Activated CD4-positive, alpha-beta memory T cell treated with anti-CD3 and anti-CD28 coated beads for 36 hours (primary cell): ENCODE results near the gene CXCR2. TPM values are rescaled to one million over a fixed set of nuclear protein-coding genes. Genes with fewer than 3 reads are reported as not detected.
"Not testable (repeated sequence)": the region's sequence is repeated elsewhere in the genome, so short reads cannot be mapped to it uniquely, and the experiment has no call there.

Experiments
- CTCF ChIA-PET: fragments of 350-600 bp; sonication (Branson Sonifier 250); formaldehyde crosslinking; loops from one replicate; lab custom pipeline; 2021; ENCODE audit warnings: antibody characterized with exemption, inconsistent platforms; lab: Charles Lee
- POLR2A ChIA-PET: fragments of 350-600 bp; sonication (Branson Sonifier 250); formaldehyde crosslinking; loops from one replicate; lab custom pipeline; 2021; ENCODE audit warnings: antibody characterized with exemption; lab: Charles Lee
- DNase-seq: peaks from one replicate; pipeline ENCODE4 v3.0.0-alpha.2; 2020
- H3K27ac Mint-ChIP-seq: one replicate; pipeline ENCODE4 v1.8.0; 2021; ENCODE audit warnings: mixed read lengths
- H3K27me3 Mint-ChIP-seq: one replicate; pipeline ENCODE4 v1.8.0; 2021; ENCODE audit warnings: mixed read lengths
- H3K36me3 Mint-ChIP-seq: one replicate; pipeline ENCODE4 v1.8.0; 2021; ENCODE audit warnings: mixed read lengths
- H3K4me1 Mint-ChIP-seq: one replicate; pipeline ENCODE4 v1.8.0; 2021; ENCODE audit warnings: low read depth, mixed read lengths
- H3K4me3 Mint-ChIP-seq: one replicate; pipeline ENCODE4 v1.8.0; 2021; ENCODE audit warnings: mild to moderate bottlenecking, mixed read lengths
- H3K9me3 Mint-ChIP-seq: one replicate; pipeline ENCODE4 v1.8.0; 2021; ENCODE audit warnings: mixed read lengths
- intact Hi-C: fragments of 100-400 bp; cut with micrococcal nuclease; formaldehyde crosslinking; loops from one replicate; pipeline ENCODE4 v1.15.1; 2023
- total RNA-seq, 2 experiments: library from RNA; stranded (reverse); gene quantifications; one replicate each; pipeline ENCODE4 v1.2.3, GENCODE V29; 2021

Gene CXCR2
- total RNA-seq, 2 experiments from 2014 or later: not detected

DNA sequence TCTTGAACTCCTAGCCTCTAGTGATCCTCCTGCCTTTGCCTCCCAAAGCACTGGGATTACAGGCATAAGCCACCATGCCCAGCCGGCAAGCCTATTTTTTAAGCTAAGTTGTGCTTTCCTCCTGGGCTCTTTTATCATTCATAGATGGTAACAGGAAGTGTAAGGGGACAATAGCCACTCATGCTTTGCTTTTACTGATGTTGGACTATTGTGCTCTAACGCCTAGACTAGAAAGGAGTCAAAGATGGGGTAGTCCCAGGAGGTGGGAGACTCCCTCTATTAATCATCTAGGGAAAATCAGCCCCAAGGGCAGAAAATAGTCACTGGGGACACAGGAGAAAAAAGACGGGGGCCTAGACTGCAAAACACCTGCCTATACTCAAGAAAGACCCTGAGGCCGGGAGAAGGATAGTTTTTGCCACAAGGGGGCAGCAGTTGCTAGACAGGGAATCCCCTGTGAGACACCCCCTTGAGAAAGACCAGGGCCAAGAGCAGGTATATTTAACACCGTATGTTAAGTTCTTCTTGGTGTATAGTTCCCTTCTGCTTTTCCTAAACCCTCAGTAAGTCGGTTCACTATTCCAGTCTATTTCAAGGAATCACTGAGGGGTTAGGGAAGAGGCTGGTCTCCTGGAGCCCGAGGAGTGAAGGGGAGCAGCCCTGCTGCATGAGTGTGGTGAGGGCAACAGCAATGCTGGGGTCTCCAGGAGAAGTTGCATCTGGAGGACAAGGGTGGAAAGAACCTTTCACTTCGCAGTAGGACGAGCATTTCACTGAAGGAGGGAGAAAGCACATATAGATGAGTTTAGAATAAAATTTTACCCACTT lies 43.0 kb downstream of the CXCR2 start:
- H3K9me3 Mint-ChIP-seq: no peaks in the 10 kb centered on the region
- H3K27ac Mint-ChIP-seq: no peak overlapping the region
- intact Hi-C loops: loop anchor here (5.0 kb wide), 2 partner anchors 88 to 103 kb away; partner anchors contain the start of genes AAMP and PNKD
- ChIA-PET POLR2A (no interaction called here), CTCF (interaction anchor here (0.6 to 2.9 kb wide), 5 partner anchors 11 to 102 kb away, joined by 3 to 9 read pairs (median 4); no protein-coding TSS in a partner anchor)
- H3K27me3 Mint-ChIP-seq: no peaks in the 10 kb centered on the region
- no peaks in the 10 kb centered on the region for H3K36me3 Mint-ChIP-seq
- no peak overlapping the region for H3K4me3 Mint-ChIP-seq
- DNase-seq: peak; percentile 75
- peaks cover 17% of the 10 kb centered on the region for H3K4me1 Mint-ChIP-seq

DNA sequence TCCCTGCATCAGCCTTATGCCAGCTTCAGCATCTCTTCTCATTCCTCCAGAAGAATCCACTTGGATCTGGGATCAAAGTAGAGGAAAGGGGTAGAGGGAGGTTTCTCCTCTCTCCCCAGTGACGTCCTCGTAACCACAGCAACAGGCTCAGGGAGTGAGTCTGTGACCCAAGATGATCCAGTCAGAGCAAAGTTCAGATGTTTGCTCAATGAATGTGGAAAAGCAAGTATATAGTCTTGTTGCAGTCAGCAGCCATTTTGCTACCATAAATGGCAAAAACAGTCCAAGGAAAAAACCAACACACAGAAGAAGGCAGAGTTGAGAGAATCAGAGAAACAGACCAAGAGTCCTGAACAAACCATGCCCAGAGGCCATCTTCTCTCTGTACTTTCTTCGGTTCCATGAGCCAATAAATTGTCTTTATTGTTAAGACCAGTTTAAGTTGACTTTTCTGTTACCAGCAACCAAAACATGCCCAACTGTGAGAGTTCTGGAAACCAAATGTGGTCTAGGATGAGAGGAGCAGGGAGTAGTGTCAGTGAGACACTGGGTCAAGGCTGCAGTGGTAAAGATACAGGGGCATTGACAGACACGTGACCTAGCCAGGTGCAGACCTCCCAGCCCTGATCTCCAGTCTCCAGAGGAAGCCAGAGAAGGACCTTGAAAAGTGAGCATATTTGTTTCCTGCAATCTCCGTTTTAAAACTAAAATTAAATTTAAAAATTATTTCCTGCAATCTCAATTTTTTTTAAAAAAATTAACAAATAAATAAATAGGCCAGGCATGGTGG lies 44.1 kb downstream of the CXCR2 start:
- intact Hi-C loops: loop anchor here (5.0 kb wide), 2 partner anchors 87 to 102 kb away; partner anchors contain the start of genes AAMP and PNKD
- CTCF ChIA-PET: interaction anchor here (0.8 to 1.7 kb wide), 4 partner anchors 7 to 101 kb away, joined by 3 to 4 read pairs (median 4); no protein-coding TSS in a partner anchor
- POLR2A ChIA-PET: no interaction called here
- Mint-ChIP-seq H3K4me1 (peaks cover 17% of the 10 kb centered on the region), H3K4me3 (no peak overlapping the region), H3K9me3 (no peaks in the 10 kb centered on the region), H3K27ac (no peak overlapping the region), H3K27me3 (no peaks in the 10 kb centered on the region), H3K36me3 (no peaks in the 10 kb centered on the region)
- no peak for DNase-seq

DNA sequence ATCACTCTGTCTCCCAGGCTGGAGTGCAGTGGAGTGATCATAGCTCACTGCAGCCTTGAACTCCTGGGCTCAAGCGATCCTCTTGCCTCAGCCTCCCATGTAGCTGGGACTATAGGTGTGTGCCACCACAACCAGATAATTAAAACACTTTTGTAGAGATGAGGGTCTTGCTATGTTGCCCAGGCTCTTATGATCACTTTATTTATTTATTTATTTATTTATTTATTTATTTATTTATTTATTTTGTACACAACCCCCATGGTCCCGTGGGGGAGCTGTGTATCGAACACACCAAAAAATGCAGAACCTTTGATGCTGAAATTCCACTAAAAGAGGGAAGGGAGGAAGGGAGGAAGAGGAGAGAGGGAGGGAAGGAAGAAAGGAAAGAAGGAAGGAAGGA lies 45.9 kb downstream of the CXCR2 start:
- H3K36me3 Mint-ChIP-seq, H3K27me3 Mint-ChIP-seq, intact Hi-C loops, DNase-seq, H3K27ac Mint-ChIP-seq, H3K4me3 Mint-ChIP-seq, H3K9me3 Mint-ChIP-seq, POLR2A ChIA-PET: not testable (repeated sequence)
- CTCF ChIA-PET: interaction anchor here (0.7 to 1.7 kb wide), 5 partner anchors 9 to 550 kb away, joined by 3 to 5 read pairs (median 4); no protein-coding TSS in a partner anchor
- H3K4me1 Mint-ChIP-seq: peaks cover 13% of the 10 kb centered on the region

DNA sequence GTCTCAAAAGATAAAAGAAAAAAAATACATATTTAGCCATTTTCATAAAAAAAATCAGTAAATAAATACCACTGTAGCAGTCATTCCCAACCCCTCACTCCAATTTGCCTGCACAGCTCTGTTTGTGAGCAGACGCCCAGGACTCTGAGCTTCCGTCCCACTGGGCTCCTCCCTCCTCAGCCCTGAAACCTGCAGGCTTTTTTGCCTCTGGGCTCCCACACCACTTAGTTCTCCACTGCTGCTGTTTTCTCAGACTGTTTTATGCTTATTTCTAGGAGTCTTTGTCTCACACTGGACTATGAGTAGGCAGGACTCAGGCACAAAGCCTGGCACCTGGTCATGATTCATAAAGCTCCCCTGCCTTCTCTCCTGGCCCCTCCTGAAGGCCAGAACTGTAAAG lies 47.0 kb downstream of the CXCR2 start:
- Mint-ChIP-seq H3K36me3 (no peaks in the 10 kb centered on the region), H3K4me1 (peaks cover 4% of the 10 kb centered on the region), H3K27me3 (no peaks in the 10 kb centered on the region), H3K27ac (no peak overlapping the region), H3K9me3 (no peaks in the 10 kb centered on the region), H3K4me3 (no peak overlapping the region)
- intact Hi-C loops: no loop called here
- POLR2A ChIA-PET: no interaction called here
- CTCF ChIA-PET: interaction anchor here (1.1 to 1.2 kb wide), 2 partner anchors 13 to 83 kb away, joined by 3 to 5 read pairs; no protein-coding TSS in a partner anchor
- DNase-seq: no peak

DNA sequence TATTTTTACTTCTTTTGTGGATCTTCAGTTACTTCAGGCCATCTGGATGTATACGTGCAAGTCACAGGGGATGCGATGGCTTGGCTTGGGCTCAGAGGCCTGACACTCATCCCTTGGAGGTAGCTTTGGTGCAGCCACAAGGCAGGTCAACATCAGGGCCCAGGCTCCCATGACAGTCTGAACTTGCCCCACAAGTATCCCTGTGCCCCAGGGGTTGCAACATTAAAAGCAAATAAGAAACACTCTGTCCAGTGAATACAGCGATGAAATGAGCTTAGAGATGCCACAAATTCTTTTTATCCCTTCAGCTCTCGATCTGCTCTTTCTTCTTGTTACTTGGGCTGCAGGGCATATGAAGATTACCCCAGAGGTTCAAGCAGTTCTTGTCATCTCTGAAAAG lies 54.0 kb downstream of the CXCR2 start:
- H3K9me3 Mint-ChIP-seq: no peaks in the 10 kb centered on the region
- no peak for DNase-seq
- POLR2A ChIA-PET: no interaction called here
- H3K27me3 Mint-ChIP-seq: no peaks in the 10 kb centered on the region
- H3K4me3 Mint-ChIP-seq: no peak overlapping the region
- CTCF ChIA-PET: no interaction called here
- no peak overlapping the region for H3K27ac Mint-ChIP-seq
- intact Hi-C loops: no loop called here
- H3K36me3 Mint-ChIP-seq: no peaks in the 10 kb centered on the region
- no peaks in the 10 kb centered on the region for H3K4me1 Mint-ChIP-seq

DNA sequence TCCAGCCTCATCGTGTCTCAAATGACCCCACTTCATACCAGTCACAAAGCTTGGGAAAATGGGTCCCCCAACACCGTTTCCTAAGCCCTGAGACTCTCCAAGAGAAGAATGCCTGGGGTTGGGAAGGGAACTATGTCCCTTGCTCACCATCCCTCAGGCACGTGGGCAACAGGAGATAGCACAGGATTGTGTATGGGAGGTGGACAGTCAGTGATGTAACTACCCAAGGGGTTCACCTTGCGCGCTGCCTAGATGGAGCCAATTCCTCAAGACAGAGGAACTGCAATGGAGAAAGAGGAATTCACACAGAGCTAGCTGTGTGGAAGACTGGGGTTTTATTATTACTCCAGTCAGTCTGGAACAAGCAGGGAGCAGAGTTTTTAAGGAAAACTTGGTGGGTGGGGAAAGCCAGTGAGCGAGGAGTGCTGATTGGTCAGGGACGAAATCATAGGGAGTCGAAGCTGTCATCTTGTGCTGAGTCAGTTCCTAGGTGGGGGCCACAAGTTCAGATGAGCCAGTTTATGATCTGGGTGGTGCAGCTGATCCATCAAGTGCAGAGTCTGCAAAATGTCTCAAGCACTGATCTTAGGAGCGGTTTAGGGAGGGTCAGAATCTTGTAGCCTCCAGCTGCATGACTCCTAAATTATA lies 54.8 kb downstream of the CXCR2 start:
- H3K27ac Mint-ChIP-seq: no peak overlapping the region
- no peaks in the 10 kb centered on the region for H3K36me3 Mint-ChIP-seq
- no peaks in the 10 kb centered on the region for H3K4me1 Mint-ChIP-seq
- intact Hi-C loops: no loop called here
- no peaks in the 10 kb centered on the region for H3K27me3 Mint-ChIP-seq
- H3K9me3 Mint-ChIP-seq: no peaks in the 10 kb centered on the region
- DNase-seq: no peak
- POLR2A ChIA-PET: no interaction called here
- no peak overlapping the region for H3K4me3 Mint-ChIP-seq
- CTCF ChIA-PET: interaction anchor here (1.3 kb wide), 1 partner anchor 10 kb away, joined by 3 read pairs; no protein-coding TSS in a partner anchor

DNA sequence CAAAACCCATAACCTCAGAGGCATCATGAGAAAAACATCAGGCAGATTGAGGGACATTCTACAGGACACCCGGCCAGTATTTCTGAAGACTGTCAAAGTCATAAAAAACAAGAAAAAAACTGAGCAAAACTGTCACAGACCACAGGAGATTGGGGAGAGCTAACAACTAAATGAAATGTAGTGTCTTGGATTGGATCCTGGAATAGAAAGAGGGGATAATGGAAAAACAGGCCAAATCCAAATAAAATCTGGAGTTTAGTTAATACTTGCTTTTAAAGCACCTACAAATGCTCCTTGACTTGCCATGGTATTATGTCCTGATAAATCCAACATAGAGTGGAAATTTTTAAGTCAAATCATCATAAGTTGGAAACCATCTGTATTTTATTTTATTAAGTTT lies 58.5 kb downstream of the CXCR2 start:
- Mint-ChIP-seq H3K36me3 (no peaks in the 10 kb centered on the region), H3K4me3 (no peak overlapping the region), H3K27ac (no peak overlapping the region), H3K4me1 (peaks cover 6% of the 10 kb centered on the region), H3K9me3 (no peaks in the 10 kb centered on the region), H3K27me3 (no peaks in the 10 kb centered on the region)
- ChIA-PET CTCF (interaction anchor here (1.3 to 2.6 kb wide), 4 partner anchors 13 to 73 kb away, joined by 4 to 10 read pairs (median 7); no protein-coding TSS in a partner anchor), POLR2A (no interaction called here)
- DNase-seq: no peak
- intact Hi-C loops: no loop called here

DNA sequence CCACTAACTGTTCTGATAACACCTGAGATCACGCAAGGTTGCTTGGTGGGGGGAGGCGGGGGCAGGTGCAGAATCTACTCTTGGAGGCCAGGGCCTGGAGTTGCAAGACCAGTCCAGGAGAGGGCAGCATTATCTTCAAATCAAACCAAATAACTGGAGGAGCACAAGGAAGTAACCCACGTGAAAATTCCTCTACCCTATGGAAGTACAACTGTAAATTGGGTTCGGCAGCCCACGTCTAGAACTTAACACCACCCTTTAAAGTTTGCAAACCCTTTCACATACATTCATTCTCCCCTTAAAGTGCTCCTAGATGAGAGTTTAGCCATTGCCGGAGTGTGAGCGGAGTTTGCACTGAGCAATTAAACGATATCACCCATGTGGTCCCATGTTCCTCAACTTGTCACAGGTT lies 60.5 kb downstream of the CXCR2 start:
- peaks cover 6% of the 10 kb centered on the region for H3K4me1 Mint-ChIP-seq
- no peaks in the 10 kb centered on the region for H3K9me3 Mint-ChIP-seq
- H3K36me3 Mint-ChIP-seq: no peaks in the 10 kb centered on the region
- no peaks in the 10 kb centered on the region for H3K27me3 Mint-ChIP-seq
- POLR2A ChIA-PET: no interaction called here
- peak; percentile 81 for DNase-seq
- intact Hi-C loops: loop anchor here (1.0 kb wide), 3 partner anchors 43 to 84 kb away; partner anchors contain the start of genes AAMP and PNKD
- no peak overlapping the region for H3K4me3 Mint-ChIP-seq
- CTCF ChIA-PET: interaction anchor here (1.0 to 2.2 kb wide), 5 partner anchors 36 to 74 kb away, joined by 3 to 10 read pairs (median 4); partner anchors contain the start of gene GPBAR1
- H3K27ac Mint-ChIP-seq: no peak overlapping the region

Other genes starting within 250 kb of the CXCR2 start
- gene TNS1, start 123.0 kb upstream of the CXCR2 start, total RNA-seq: under 1 TPM; 0.92 to 0.97 TPM
- 1 to 10 TPM in 1 of 2 experiments, under 1 TPM in 1; 0.93 to 1.8 TPM for gene RUFY4, start 56.8 kb upstream of the CXCR2 start, total RNA-seq
- not detected for gene CXCR1, start 40.9 kb downstream of the CXCR2 start, total RNA-seq
- 100 to 1,000 TPM; 564 to 570 TPM for gene ARPC2, start 91.2 kb downstream of the CXCR2 start, total RNA-seq
- gene GPBAR1, start 135.0 kb downstream of the CXCR2 start, total RNA-seq: under 1 TPM; 0.14 to 0.19 TPM
- 10 to 100 TPM; 60.8 to 65.6 TPM for gene AAMP, start 144.1 kb downstream of the CXCR2 start, total RNA-seq
- 10 to 100 TPM; 18.4 to 19.4 TPM for gene PNKD, start 144.5 kb downstream of the CXCR2 start, total RNA-seq
- gene TMBIM1, start 166.5 kb downstream of the CXCR2 start, total RNA-seq: 10 to 100 TPM; 71.8 to 79.2 TPM
- not detected for gene CATIP, start 230.8 kb downstream of the CXCR2 start, total RNA-seq